Liver (tissue), 3 donors: ENCODE measurements around the gene LUC7L3.

Experiments
- EGR1 ChIP-seq, 2 donors: IDR thresholded peaks; 2 replicates each; pipeline ENCODE4 v1.6.1; 2016 to 2018; ENCODE audit warnings: antibody characterized with exemption in 2 of 2, low read depth in 2 of 2
- FOXA1 ChIP-seq: IDR thresholded peaks from 2 replicates; pipeline ENCODE4 v1.6.1; 2016; ENCODE audit warnings: antibody characterized with exemption
- GABPA ChIP-seq, 2 donors: IDR thresholded peaks in 1 of 2; conservative IDR thresholded peaks in 1 of 2; 2 replicates each; pipeline ENCODE4 v1.6.1; 2016; ENCODE audit warnings: antibody characterized with exemption in 2 of 2, mild to moderate bottlenecking in 1 of 2, moderate library complexity in 1 of 2
- RAD21 ChIP-seq, 2 donors: IDR thresholded peaks; 2 replicates each; pipeline ENCODE4 v1.6.1; 2016; ENCODE audit warnings: antibody characterized with exemption in 2 of 2, mild to moderate bottlenecking in 2 of 2
- RXRA ChIP-seq, 2 donors: IDR thresholded peaks; 2 replicates each; pipeline ENCODE4 v1.6.1; 2017 to 2018; ENCODE audit warnings: antibody characterized with exemption in 2 of 2, mild to moderate bottlenecking in 1 of 2
- SP1 ChIP-seq: IDR thresholded peaks from 2 replicates; pipeline ENCODE4 v1.6.1; 2018; ENCODE audit warnings: antibody characterized with exemption, mild to moderate bottlenecking
- TAF1 ChIP-seq: conservative IDR thresholded peaks from 2 replicates; pipeline ENCODE4 v1.6.1; 2016; ENCODE audit warnings: antibody characterized with exemption, mild to moderate bottlenecking
- YY1 ChIP-seq: IDR thresholded peaks from 2 replicates; pipeline ENCODE4 v1.6.1; 2016; ENCODE audit warnings: antibody characterized with exemption, mild to moderate bottlenecking
- TF ChIP-seq, protein P1 (sequence below): fragments of 150-350 bp; IDR thresholded peaks from 2 replicates; pipeline ENCODE4 v1.5.1; 2017; ENCODE audit warnings: improper control_type of control experiment, low read depth, low read length; ENCODE audit not compliant: missing input control
- TF ChIP-seq, protein P2 (sequence below): IDR thresholded peaks from 2 replicates; pipeline ENCODE4 v1.6.1; 2016; ENCODE audit warnings: antibody characterized with exemption, mild to moderate bottlenecking
- TF ChIP-seq, protein P3 (sequence below): IDR thresholded peaks from 2 replicates; pipeline ENCODE4 v1.6.1; 2016; ENCODE audit warnings: antibody characterized with exemption
- TF ChIP-seq, protein P4 (sequence below): IDR thresholded peaks from 2 replicates; pipeline ENCODE4 v1.6.1; 2016; ENCODE audit warnings: antibody characterized with exemption
- donor health status: healthy.
- donor health status: healthy.

DNA sequence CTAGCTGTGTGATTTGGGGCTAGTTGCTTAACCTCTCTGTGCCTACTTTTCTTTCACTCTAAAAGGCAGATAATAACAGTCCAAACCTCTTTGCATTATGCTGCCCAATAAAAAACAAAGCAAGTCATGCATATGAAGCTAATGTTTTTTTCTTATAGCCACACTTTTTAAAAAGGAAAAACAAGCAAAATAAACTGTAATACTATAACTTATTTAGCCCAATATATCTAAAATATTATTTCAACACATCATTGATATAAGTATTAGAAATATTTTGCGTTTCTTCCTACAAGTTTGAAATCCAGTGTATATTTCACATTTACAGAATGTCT, 34.1 kb upstream of the LUC7L3 start:
- TF ChIP-seq, protein P1, sequence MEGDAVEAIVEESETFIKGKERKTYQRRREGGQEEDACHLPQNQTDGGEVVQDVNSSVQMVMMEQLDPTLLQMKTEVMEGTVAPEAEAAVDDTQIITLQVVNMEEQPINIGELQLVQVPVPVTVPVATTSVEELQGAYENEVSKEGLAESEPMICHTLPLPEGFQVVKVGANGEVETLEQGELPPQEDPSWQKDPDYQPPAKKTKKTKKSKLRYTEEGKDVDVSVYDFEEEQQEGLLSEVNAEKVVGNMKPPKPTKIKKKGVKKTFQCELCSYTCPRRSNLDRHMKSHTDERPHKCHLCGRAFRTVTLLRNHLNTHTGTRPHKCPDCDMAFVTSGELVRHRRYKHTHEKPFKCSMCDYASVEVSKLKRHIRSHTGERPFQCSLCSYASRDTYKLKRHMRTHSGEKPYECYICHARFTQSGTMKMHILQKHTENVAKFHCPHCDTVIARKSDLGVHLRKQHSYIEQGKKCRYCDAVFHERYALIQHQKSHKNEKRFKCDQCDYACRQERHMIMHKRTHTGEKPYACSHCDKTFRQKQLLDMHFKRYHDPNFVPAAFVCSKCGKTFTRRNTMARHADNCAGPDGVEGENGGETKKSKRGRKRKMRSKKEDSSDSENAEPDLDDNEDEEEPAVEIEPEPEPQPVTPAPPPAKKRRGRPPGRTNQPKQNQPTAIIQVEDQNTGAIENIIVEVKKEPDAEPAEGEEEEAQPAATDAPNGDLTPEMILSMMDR: no peak
- TF ChIP-seq, protein P2, sequence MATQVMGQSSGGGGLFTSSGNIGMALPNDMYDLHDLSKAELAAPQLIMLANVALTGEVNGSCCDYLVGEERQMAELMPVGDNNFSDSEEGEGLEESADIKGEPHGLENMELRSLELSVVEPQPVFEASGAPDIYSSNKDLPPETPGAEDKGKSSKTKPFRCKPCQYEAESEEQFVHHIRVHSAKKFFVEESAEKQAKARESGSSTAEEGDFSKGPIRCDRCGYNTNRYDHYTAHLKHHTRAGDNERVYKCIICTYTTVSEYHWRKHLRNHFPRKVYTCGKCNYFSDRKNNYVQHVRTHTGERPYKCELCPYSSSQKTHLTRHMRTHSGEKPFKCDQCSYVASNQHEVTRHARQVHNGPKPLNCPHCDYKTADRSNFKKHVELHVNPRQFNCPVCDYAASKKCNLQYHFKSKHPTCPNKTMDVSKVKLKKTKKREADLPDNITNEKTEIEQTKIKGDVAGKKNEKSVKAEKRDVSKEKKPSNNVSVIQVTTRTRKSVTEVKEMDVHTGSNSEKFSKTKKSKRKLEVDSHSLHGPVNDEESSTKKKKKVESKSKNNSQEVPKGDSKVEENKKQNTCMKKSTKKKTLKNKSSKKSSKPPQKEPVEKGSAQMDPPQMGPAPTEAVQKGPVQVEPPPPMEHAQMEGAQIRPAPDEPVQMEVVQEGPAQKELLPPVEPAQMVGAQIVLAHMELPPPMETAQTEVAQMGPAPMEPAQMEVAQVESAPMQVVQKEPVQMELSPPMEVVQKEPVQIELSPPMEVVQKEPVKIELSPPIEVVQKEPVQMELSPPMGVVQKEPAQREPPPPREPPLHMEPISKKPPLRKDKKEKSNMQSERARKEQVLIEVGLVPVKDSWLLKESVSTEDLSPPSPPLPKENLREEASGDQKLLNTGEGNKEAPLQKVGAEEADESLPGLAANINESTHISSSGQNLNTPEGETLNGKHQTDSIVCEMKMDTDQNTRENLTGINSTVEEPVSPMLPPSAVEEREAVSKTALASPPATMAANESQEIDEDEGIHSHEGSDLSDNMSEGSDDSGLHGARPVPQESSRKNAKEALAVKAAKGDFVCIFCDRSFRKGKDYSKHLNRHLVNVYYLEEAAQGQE: no peak
- TF ChIP-seq FOXA1: no peak
- TF ChIP-seq, protein P3, sequence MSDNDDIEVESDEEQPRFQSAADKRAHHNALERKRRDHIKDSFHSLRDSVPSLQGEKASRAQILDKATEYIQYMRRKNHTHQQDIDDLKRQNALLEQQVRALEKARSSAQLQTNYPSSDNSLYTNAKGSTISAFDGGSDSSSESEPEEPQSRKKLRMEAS: no peak
- TF ChIP-seq YY1: no peak
- no peak for TF ChIP-seq SP1
- TF ChIP-seq RAD21 (IDR thresholded peaks at IDR 0.05): no peak
- no peak for TF ChIP-seq GABPA (IDR thresholded peaks at IDR 0.05 in 1 of 2, conservative IDR thresholded peaks at IDR 0.05 in 1 of 2)
- TF ChIP-seq, protein P4, sequence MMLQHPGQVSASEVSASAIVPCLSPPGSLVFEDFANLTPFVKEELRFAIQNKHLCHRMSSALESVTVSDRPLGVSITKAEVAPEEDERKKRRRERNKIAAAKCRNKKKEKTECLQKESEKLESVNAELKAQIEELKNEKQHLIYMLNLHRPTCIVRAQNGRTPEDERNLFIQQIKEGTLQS: no peak
- no peak for TF ChIP-seq EGR1 (IDR thresholded peaks at IDR 0.05; ENCODE audit: low read depth in 2 of 2)
- TF ChIP-seq TAF1: no peak
- no peak for TF ChIP-seq RXRA (IDR thresholded peaks at IDR 0.05)
